Measurements from ENCODE around the gene CLK3. TPM values are rescaled to one million over a fixed set of nuclear protein-coding genes. Genes with fewer than 3 reads are reported as not detected.

Gene CLK3
- total and polyA plus RNA-seq, 10 of the 15 experiments (the other 5 are each of a cell fraction or from before 2014, with no cell fraction given): 3.3 to 169 (median 66.2) TPM

DNA sequence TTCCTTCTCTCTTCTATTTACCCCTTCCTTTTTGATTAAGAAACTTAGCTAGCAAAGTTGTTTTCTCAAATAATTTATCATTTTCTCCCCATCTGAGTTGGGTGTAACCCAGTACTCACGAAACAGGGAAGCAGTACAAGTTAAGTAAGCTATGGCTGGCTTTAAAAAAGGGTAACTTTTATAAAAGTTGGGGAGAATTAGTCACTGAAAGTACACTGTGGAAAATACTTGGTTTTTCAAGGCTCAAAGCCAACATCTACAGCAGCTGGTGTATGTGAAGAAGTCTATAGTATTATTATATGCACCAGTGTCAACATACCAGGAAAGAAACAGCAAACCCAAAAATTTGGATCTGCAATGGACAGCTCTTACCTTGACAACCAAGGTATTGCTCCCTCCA, 25.5 kb downstream of the CLK3 start:
- intact Hi-C loops (cut with micrococcal nuclease; ENCODE audit: unreplicated experiment) (no loop called here), in situ Hi-C loops (cut with MboI) (no loop called here)
- ATAC-seq (no peak), FAIRE-seq (no peak), DNase-seq (ENCODE audit: low read depth, low spot score) (no peak)
- Histone ChIP-seq H3K4me3 (no peak overlapping the region), H3K4me2 (ENCODE audit: control insufficient read depth, insufficient read depth) (no peak overlapping the region), H4K20me1 (ENCODE audit: control insufficient read depth, insufficient read depth) (no peaks in the 10 kb centered on the region; the same call in 1 of the 2 replicates), H2AFZ (ENCODE audit: control insufficient read depth, low read depth, low read length) (no peak overlapping the region), H3K27me3 (replicated peaks in 1 of 2; ENCODE audit: control insufficient read depth in 2 of 2, insufficient read depth in 2 of 2, low read length in 1 of 2) (no peaks in the 10 kb centered on the region), H3K36me3 (ENCODE audit: control insufficient read depth in 2 of 2, insufficient read depth in 2 of 2, low read length in 1 of 2) (peaks cover 5 to 25% of the 10 kb centered on the region in 2 experiments), H3K9ac (ENCODE audit: control insufficient read depth, insufficient read depth, low read length) (no peak overlapping the region), H3K9me3 (replicated peaks; ENCODE audit: control insufficient read depth, insufficient read depth, low read length) (no peaks in the 10 kb centered on the region), H3K27ac (ENCODE audit: control insufficient read depth, insufficient read depth) (no peak overlapping the region), H3K79me2 (ENCODE audit: control insufficient read depth, insufficient read depth, low read length) (no peaks in the 10 kb centered on the region), H3K4me1 (ENCODE audit: control insufficient read depth, insufficient read depth, low read length) (no peaks in the 10 kb centered on the region)
- 93% methylated on average over 1 of the region's 1 CpG for WGBS (ENCODE audit: insufficient coverage, insufficient replicate concordance, low lambda C conversion rate, missing lambda C conversion rate)
- SMC1A ChIA-PET (ENCODE audit: uncharacterized antibody, unreplicated experiment): interaction anchor here (1.0 to 2.0 kb wide), 4 partner anchors 9 to 260 kb away, joined by 3 to 6 read pairs (median 4); no protein-coding TSS in a partner anchor
- no peak for TF ChIP-seq PML (IDR thresholded peaks at IDR 0.05; ENCODE audit: low read length)
- no peak for TF ChIP-seq MXI1 (IDR thresholded peaks at IDR 0.05; ENCODE audit: low read depth, low read length)
- TF ChIP-seq, protein P1, sequence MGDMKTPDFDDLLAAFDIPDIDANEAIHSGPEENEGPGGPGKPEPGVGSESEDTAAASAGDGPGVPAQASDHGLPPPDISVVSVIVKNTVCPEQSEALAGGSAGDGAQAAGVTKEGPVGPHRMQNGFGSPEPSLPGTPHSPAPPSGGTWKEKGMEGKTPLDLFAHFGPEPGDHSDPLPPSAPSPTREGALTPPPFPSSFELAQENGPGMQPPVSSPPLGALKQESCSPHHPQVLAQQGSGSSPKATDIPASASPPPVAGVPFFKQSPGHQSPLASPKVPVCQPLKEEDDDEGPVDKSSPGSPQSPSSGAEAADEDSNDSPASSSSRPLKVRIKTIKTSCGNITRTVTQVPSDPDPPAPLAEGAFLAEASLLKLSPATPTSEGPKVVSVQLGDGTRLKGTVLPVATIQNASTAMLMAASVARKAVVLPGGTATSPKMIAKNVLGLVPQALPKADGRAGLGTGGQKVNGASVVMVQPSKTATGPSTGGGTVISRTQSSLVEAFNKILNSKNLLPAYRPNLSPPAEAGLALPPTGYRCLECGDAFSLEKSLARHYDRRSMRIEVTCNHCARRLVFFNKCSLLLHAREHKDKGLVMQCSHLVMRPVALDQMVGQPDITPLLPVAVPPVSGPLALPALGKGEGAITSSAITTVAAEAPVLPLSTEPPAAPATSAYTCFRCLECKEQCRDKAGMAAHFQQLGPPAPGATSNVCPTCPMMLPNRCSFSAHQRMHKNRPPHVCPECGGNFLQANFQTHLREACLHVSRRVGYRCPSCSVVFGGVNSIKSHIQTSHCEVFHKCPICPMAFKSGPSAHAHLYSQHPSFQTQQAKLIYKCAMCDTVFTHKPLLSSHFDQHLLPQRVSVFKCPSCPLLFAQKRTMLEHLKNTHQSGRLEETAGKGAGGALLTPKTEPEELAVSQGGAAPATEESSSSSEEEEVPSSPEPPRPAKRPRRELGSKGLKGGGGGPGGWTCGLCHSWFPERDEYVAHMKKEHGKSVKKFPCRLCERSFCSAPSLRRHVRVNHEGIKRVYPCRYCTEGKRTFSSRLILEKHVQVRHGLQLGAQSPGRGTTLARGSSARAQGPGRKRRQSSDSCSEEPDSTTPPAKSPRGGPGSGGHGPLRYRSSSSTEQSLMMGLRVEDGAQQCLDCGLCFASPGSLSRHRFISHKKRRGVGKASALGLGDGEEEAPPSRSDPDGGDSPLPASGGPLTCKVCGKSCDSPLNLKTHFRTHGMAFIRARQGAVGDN (IDR thresholded peaks at IDR 0.05): no peak
- TF ChIP-seq, protein P2, sequence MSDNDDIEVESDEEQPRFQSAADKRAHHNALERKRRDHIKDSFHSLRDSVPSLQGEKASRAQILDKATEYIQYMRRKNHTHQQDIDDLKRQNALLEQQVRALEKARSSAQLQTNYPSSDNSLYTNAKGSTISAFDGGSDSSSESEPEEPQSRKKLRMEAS (IDR thresholded peaks at IDR 0.05; ENCODE audit: low read depth, low read length): no peak
- no peak for TF ChIP-seq ZSCAN29 (IDR thresholded peaks at IDR 0.05)
- TF ChIP-seq POLR2AphosphoS5 (IDR thresholded peaks at IDR 0.05; ENCODE audit: low read length): no peak
- TF ChIP-seq, protein P3, sequence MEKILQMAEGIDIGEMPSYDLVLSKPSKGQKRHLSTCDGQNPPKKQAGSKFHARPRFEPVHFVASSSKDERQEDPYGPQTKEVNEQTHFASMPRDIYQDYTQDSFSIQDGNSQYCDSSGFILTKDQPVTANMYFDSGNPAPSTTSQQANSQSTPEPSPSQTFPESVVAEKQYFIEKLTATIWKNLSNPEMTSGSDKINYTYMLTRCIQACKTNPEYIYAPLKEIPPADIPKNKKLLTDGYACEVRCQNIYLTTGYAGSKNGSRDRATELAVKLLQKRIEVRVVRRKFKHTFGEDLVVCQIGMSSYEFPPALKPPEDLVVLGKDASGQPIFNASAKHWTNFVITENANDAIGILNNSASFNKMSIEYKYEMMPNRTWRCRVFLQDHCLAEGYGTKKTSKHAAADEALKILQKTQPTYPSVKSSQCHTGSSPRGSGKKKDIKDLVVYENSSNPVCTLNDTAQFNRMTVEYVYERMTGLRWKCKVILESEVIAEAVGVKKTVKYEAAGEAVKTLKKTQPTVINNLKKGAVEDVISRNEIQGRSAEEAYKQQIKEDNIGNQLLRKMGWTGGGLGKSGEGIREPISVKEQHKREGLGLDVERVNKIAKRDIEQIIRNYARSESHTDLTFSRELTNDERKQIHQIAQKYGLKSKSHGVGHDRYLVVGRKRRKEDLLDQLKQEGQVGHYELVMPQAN (conservative IDR thresholded peaks at IDR 0.05): no peak
- no peak for TF ChIP-seq KDM1A (IDR thresholded peaks at IDR 0.05; ENCODE audit: borderline replicate concordance)
- CTCF ChIA-PET: interaction anchor here (0.6 to 18.9 kb wide), 7 partner anchors 9 to 266 kb away, joined by 3 to 380 read pairs (median 7); partner anchors contain the start of gene CLK3
- POLR2A ChIA-PET: no interaction called here
- no TSS peak for BruUV-seq (replicated peaks)
- RAD21 ChIA-PET (ENCODE audit: unreplicated experiment): interaction anchor here (0.9 to 1.2 kb wide), 2 partner anchors 10 to 130 kb away, joined by 3 to 4 read pairs; no protein-coding TSS in a partner anchor
